HepG2 (cell line): ENCODE results near the gene ZP2. TPM values are rescaled to one million over a fixed set of nuclear protein-coding genes. Genes with fewer than 3 reads are reported as not detected.

Source experiments
- DMAP1 ChIP-seq: IDR thresholded peaks from 2 replicates; pipeline ENCODE4 v1.6.1; 2016
- ELF1 ChIP-seq: sonication (generic); formaldehyde crosslinking; IDR thresholded peaks from 2 replicates; pipeline ENCODE4 v1.4.0; 2020; ENCODE audit warnings: missing genetic modification reagents
- FLYWCH1 ChIP-seq: sonication (generic); formaldehyde crosslinking; IDR thresholded peaks from 2 replicates; pipeline ENCODE4 v1.8.1; 2023; ENCODE audit warnings: mild to moderate bottlenecking, missing genetic modification reagents
- GATAD1 ChIP-seq: IDR thresholded peaks from 2 replicates; pipeline ENCODE4 v1.6.1; 2016; ENCODE audit warnings: missing genetic modification reagents, missing compliant biosample characterization
- HMGXB3 ChIP-seq: sonication (generic); formaldehyde crosslinking; IDR thresholded peaks from 2 replicates; pipeline ENCODE4 v1.4.0; 2020; ENCODE audit warnings: missing genetic modification reagents, borderline replicate concordance
- IRF2 ChIP-seq: IDR thresholded peaks from 2 replicates; pipeline ENCODE4 v1.6.1; 2018; ENCODE audit warnings: missing genetic modification reagents, missing compliant biosample characterization
- KAT2B ChIP-seq: fragments of 150-350 bp; IDR thresholded peaks from 2 replicates; pipeline ENCODE4 v1.6.1; 2014; ENCODE audit warnings: low read depth, low read length, borderline replicate concordance
- KDM2A ChIP-seq: sonication (generic); formaldehyde crosslinking; IDR thresholded peaks from 2 replicates; pipeline ENCODE4 v1.4.0; 2020; ENCODE audit warnings: low read depth, missing genetic modification reagents, borderline replicate concordance
- KLF15 ChIP-seq: sonication (generic); formaldehyde crosslinking; IDR thresholded peaks from 2 replicates; pipeline ENCODE4 v1.8.1; 2023; ENCODE audit warnings: borderline replicate concordance, mild to moderate bottlenecking, inconsistent platforms, missing genetic modification reagents, mixed read lengths
- MTF1 ChIP-seq: sonication (generic); formaldehyde crosslinking; IDR thresholded peaks from 2 replicates; pipeline ENCODE4 v1.5.0; 2020; ENCODE audit warnings: missing genetic modification reagents
- NFKBIZ ChIP-seq: IDR thresholded peaks from 2 replicates; pipeline ENCODE4 v1.6.1; 2018; ENCODE audit warnings: missing genetic modification reagents, missing compliant biosample characterization
- NPAS2 ChIP-seq: sonication (generic); formaldehyde crosslinking; IDR thresholded peaks from 2 replicates; pipeline ENCODE4 v1.8.0; 2022; ENCODE audit warnings: mild to moderate bottlenecking, missing genetic modification reagents, borderline replicate concordance
- PREB ChIP-seq: sonication (generic); formaldehyde crosslinking; IDR thresholded peaks from 2 replicates; pipeline ENCODE4 v1.4.0; 2020; ENCODE audit warnings: missing genetic modification reagents
- RAD21 ChIP-seq: fragments of 450-650 bp; formaldehyde crosslinking; IDR thresholded peaks from 2 replicates; pipeline ENCODE4 v1.5.0; 2020; ENCODE audit warnings: mild to moderate bottlenecking
- SIN3A ChIP-seq: IDR thresholded peaks from 2 replicates; pipeline ENCODE4 v1.6.1; 2011; ENCODE audit warnings: low read depth, mild to moderate bottlenecking, control low read depth, low read length, borderline replicate concordance
- SRY ChIP-seq: sonication (generic); formaldehyde crosslinking; IDR thresholded peaks from 2 replicates; pipeline ENCODE4 v1.8.0; 2022; ENCODE audit warnings: mild to moderate bottlenecking, missing genetic modification reagents
- ZBTB46 ChIP-seq: sonication (generic); formaldehyde crosslinking; IDR thresholded peaks from 2 replicates; pipeline ENCODE4 v1.4.0; 2020; ENCODE audit warnings: mild to moderate bottlenecking, missing genetic modification reagents, borderline replicate concordance
- ZFP36L2 ChIP-seq: sonication (generic); formaldehyde crosslinking; IDR thresholded peaks from 2 replicates; pipeline ENCODE4 v1.4.0; 2020; ENCODE audit warnings: missing genetic modification reagents
- ZNF12 ChIP-seq: sonication (generic); formaldehyde crosslinking; IDR thresholded peaks from 2 replicates; pipeline ENCODE4 v1.5.0; 2020; ENCODE audit warnings: missing genetic modification reagents
- ZNF234 ChIP-seq: sonication (generic); formaldehyde crosslinking; conservative IDR thresholded peaks from 2 replicates; pipeline ENCODE4 v1.5.1; 2020; ENCODE audit warnings: mild to moderate bottlenecking, missing genetic modification reagents
- ZNF326 ChIP-seq: sonication (generic); formaldehyde crosslinking; IDR thresholded peaks from 2 replicates; pipeline ENCODE4 v1.4.0; 2020; ENCODE audit warnings: missing genetic modification reagents, borderline replicate concordance
- ZNF432 ChIP-seq: sonication (generic); formaldehyde crosslinking; IDR thresholded peaks from 2 replicates; pipeline ENCODE4 v1.5.0; 2020; ENCODE audit warnings: missing genetic modification reagents, mild to moderate bottlenecking, borderline replicate concordance
- ZNF605 ChIP-seq: sonication (generic); formaldehyde crosslinking; IDR thresholded peaks from 2 replicates; pipeline ENCODE4 v1.8.0; 2022; ENCODE audit warnings: mild to moderate bottlenecking, missing genetic modification reagents
- ZNF891 ChIP-seq: sonication (generic); formaldehyde crosslinking; IDR thresholded peaks from 2 replicates; pipeline ENCODE4 v1.5.0; 2020; ENCODE audit warnings: mild to moderate bottlenecking, missing genetic modification reagents
- polyA plus RNA-seq, 8 experiments: library from polyadenylated mRNA; depleted of rRNA in 3 of 8; stranded (reverse) in 7 of 8; unstranded in 1 of 8; fragments of >200 nt; fragmentation: Illumina TruSeq in 4 of 8; extraction: Trizol in 4 of 8; gene quantifications; 2 replicates each; pipeline versions ENCODE4 v1.2.1 to v1.2.3, GENCODE V29; 2011 to 2016; ENCODE audit warnings: low read depth in 4 of 8, missing spikeins in 1 of 8, mixed read lengths in 1 of 8; ENCODE audit not compliant: insufficient read depth in 1 of 8
- total RNA-seq, 5 experiments: library from RNA; depleted of rRNA; stranded (reverse); fragments of >200 nt; fragmentation: Illumina TruSeq; extraction: Trizol; gene quantifications; 2 replicates each; pipeline ENCODE4 v1.2.3, GENCODE V29; 2016; ENCODE audit warnings: low read depth in 1 of 5
- TF ChIP-seq, protein P1 (sequence below): IDR thresholded peaks from 2 replicates; pipeline ENCODE4 v1.6.1; 2016

The ZP2 gene
- total and polyA plus RNA-seq, 2 of the 13 experiments (the other 11 are each of a cell fraction or from before 2014, with no cell fraction given) = not detected

DNA sequence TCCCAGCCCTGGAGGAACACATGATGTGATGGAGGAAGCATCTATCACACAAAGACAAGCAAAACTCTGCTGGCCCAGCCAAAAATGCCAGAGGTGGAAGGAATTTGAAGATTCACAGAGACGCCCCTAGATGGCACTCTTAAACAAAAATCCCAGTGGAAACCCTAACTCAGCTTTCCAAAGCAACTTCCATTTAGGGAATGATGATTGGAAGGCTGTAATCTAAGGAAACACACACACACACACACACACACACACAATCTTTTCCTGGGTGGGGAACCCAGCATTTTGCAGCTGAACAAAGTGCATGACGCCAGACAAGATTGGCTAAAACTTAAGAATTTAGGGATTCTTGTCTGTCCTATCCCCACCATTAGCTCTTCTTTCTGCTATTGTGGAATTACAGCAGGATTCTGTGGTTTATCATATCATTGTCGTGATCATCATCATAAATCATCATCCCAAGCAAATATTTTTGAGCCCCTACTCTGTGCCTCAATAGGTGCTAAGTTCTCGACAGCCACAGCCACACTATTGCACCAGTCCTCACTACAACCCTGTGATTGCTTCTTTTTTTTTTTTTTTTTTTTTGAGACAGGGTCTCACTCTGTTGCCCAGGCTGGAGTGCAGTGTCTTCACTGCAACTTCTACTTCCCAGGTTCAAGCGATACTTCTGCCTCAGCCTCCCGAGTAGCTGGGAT, 54.5 kb downstream of the ZP2 start (continued):
- TF ChIP-seq PREB (CRISPR knock-in tag) (no peak), KLF15 (CRISPR knock-in tag) (no peak), MTF1 (no peak), FLYWCH1 (no peak), ZBTB46 (no peak), RAD21 (CRISPR knock-in tag) (peak; percentile 96), ZNF605 (CRISPR knock-in tag) (no peak), ZNF12 (no peak), ZNF891 (CRISPR knock-in tag) (no peak), GATAD1 (peak; percentile 42; the same call in 1 of the 2 replicates), NPAS2 (CRISPR knock-in tag) (no peak), NFKBIZ (CRISPR knock-in tag) (no peak), IRF2 (peak; percentile 26; the same call in 1 of the 2 replicates), ZNF326 (CRISPR knock-in tag) (no peak), HMGXB3 (0 out of 2 replicates have a peak, but pooled peaks have one; percentile 47), ELF1 (CRISPR knock-in tag) (no peak), ZNF432 (CRISPR knock-in tag) (no peak), KAT2B (no peak), DMAP1 (CRISPR knock-in tag) (no peak), SIN3A (no peak), KDM2A (CRISPR knock-in tag) (no peak), SRY (CRISPR knock-in tag) (no peak), ZFP36L2 (CRISPR knock-in tag) (no peak), ZNF234 (CRISPR knock-in tag) (no peak)
- TF ChIP-seq, protein P1, sequence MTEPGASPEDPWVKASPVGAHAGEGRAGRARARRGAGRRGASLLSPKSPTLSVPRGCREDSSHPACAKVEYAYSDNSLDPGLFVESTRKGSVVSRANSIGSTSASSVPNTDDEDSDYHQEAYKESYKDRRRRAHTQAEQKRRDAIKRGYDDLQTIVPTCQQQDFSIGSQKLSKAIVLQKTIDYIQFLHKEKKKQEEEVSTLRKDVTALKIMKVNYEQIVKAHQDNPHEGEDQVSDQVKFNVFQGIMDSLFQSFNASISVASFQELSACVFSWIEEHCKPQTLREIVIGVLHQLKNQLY (CRISPR knock-in tag) = no peak
